Dermis microvascular lymphatic vessel endothelial cell (primary cell): ENCODE results near the gene ZBTB7C. TPM values are rescaled to one million over a fixed set of nuclear protein-coding genes. Genes with fewer than 3 reads are reported as not detected.

Experiments
- DNase-seq, 2 donors: peaks; one replicate each; pipeline versions ENCODE4 v3.0.0 to v3.0.0-alpha.2; 2010; ENCODE audit warnings: low read depth in 2 of 2
- total RNA-seq: library from RNA; depleted of rRNA; stranded (reverse); fragments of >200 nt; gene quantifications from 2 replicates; pipeline ENCODE4 v1.2.1, GENCODE V29; 2014

Gene ZBTB7C
- total RNA-seq, 1 donor from 2014 or later, result under 0.01 TPM

GRCh38 chr18:48193521-48194492 is 215.4 kb downstream of the ZBTB7C start:
- DNase-seq, result no peak

GRCh38 chr18:48192542-48192941 is 216.6 kb downstream of the ZBTB7C start:
- DNase-seq, result no peak

- DNase-seq, result no peak
Observed at GRCh38 chr18:48191494-48191893, 217.7 kb downstream of the ZBTB7C start.

GRCh38 chr18:48190994-48191393 is 218.2 kb downstream of the ZBTB7C start:
- DNase-seq, result no peak

GRCh38 chr18:48188609-48189008 is 220.6 kb downstream of the ZBTB7C start:
- no peak for DNase-seq

GRCh38 chr18:48186861-48187260 is 222.3 kb downstream of the ZBTB7C start:
- no peak for DNase-seq

GRCh38 chr18:48186131-48186766 is 222.9 kb downstream of the ZBTB7C start:
- no peak for DNase-seq

GRCh38 chr18:48184118-48184517 is 225.1 kb downstream of the ZBTB7C start:
- no peak for DNase-seq

GRCh38 chr18:48183613-48184012 is 225.6 kb downstream of the ZBTB7C start:
- DNase-seq, result no peak

- DNase-seq, result no peak
Observed at GRCh38 chr18:48182779-48183178, 226.4 kb downstream of the ZBTB7C start.

GRCh38 chr18:48181857-48182256 is 227.3 kb downstream of the ZBTB7C start:
- DNase-seq, result no peak

- DNase-seq, result no peak
Observed at GRCh38 chr18:48181087-48181823, 227.9 kb downstream of the ZBTB7C start.

- DNase-seq, result no peak
Observed at GRCh38 chr18:48179666-48180065, 229.5 kb downstream of the ZBTB7C start.

GRCh38 chr18:48179001-48179400 is 230.2 kb downstream of the ZBTB7C start:
- DNase-seq, result no peak

- no peak for DNase-seq
Observed at GRCh38 chr18:48176909-48177308, 232.3 kb downstream of the ZBTB7C start.

GRCh38 chr18:48173557-48173956 is 235.6 kb downstream of the ZBTB7C start:
- DNase-seq, result no peak

GRCh38 chr18:48172226-48173006 is 236.8 kb downstream of the ZBTB7C start:
- no peak for DNase-seq

- no peak for DNase-seq
Observed at GRCh38 chr18:48171490-48172188, 237.5 kb downstream of the ZBTB7C start.

- no peak for DNase-seq
Observed at GRCh38 chr18:48170651-48171050, 238.5 kb downstream of the ZBTB7C start.

- DNase-seq, result no peak
Observed at GRCh38 chr18:48168861-48169260, 240.3 kb downstream of the ZBTB7C start.

- DNase-seq, result no peak
Observed at GRCh38 chr18:48167897-48168253, 241.3 kb downstream of the ZBTB7C start.
